Germinal center (tissue), 1 donor: ENCODE results near the gene DPP7.

Source experiments
- DNase-seq: peaks from one replicate; pipeline ENCODE4 v3.0.0; 2012; ENCODE audit warnings: mixed read lengths, low spot score

DPP7 gene

GRCh38 chr9:137088121-137088520 is 26.4 kb downstream of the DPP7 start:
- DNase-seq, result no peak

DNA sequence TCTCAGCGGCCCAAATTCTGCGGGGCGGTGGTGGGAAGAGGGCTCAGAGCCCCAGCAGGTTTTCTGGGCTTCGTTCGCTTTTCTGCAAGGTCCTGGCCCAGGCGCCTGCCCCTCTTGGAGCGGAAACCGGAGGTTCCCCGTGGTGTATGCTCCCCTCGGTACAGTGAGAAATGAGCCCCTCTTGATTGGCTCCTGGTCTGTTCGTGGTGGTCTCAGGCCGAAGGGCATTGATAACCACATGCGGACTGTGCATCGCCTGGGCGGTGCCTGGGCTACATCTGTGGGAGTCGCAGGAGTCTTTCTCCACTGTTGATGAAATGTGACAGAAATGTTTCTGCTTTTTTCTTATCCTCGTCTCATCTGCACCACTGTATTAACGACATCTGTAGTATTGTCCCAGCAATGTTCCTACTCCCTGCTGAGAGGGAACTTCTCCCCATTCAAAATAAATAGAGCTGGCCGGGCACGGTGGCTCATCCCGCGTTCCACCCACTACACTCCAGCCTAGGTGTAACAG is 27.1 kb downstream of the DPP7 start:
- peak; percentile 16 for DNase-seq

DNA sequence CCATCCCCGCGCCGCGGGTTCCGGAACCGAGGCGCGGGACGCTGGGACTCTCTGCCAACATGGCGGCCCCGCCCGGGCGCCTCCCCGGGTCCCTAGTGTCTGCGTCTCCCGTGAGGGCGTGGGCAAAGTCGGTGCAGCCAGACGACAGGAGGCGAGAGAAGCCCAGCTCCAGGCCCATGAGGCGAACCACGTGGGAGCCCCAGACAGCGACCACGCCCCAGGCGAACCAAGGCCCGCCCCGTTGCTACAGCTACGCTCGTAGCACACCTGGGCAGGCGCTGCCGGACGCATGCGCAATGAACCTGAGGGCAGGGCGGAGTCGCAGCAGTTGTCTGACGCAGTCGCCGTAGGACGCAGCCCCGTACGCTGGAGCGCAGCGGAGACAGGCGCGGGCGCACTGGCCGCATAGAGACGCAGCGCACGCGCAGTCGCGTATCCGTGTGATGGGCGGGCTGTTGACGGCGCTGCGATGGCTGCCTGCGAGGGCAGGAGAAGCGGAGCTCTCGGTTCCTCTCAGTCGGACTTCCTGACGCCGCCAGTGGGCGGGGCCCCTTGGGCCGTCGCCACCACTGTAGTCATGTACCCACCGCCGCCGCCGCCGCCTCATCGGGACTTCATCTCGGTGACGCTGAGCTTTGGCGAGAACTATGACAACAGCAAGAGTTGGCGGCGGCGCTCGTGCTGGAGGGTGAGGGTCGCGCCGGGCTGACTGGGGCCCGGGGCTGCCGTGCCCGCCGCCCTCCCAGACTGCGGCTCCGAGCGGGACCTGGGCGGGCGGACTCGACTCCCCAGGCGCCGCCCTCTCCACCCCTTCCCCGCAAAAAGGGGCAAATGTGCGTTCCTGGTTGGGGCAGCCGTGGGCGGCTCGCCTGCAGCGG is 27.8 kb downstream of the DPP7 start, which contains the start of gene MAN1B1:
Gene MAN1B1, plus strand, starts transcription at position 455 of the 878 bp plus-strand sequence. Its CDS starts 15 bp downstream, at position 470.
- peak; percentile 98 for DNase-seq

DNA sequence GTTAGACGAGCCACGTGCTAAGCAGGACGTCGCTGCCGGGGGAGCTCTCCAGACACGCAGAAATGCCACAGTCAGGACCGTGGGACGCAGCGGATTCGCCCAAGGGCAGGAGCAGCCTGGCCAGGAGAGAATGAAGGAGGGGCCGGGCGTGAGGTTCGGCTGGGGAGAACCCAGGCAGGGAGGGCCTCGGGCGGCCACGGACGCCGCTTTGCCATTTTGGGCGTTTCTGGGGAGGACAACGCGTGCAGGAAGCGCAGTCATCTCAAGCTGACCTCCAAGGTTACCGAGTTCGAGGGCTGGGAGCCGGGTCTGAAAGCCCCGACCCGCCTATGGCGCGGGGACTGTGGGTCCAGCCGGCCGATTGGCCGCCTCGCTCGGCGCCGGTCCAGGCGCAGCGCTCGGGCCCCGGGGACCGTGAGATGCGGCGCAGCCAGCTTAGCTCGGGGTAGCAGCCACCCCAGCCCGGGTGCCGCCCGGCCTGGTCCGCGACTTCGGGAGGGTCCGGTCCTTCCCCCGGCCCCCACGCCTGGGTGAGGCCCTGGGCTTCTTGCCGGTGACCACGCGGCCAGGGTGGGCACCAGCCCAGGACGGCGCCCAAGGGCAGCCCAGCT is 28.5 kb downstream of the DPP7 start:
- DNase-seq, result peak; percentile 19

- no peak for DNase-seq
Measured at GRCh38 chr9:137084526-137084925, 30.0 kb downstream of the DPP7 start.

GRCh38 chr9:137083394-137084004 is 31.0 kb downstream of the DPP7 start:
- no peak for DNase-seq

- DNase-seq, result no peak
Measured at GRCh38 chr9:137082925-137083290, 31.6 kb downstream of the DPP7 start.

- no peak for DNase-seq
Measured at GRCh38 chr9:137082222-137082924, 32.2 kb downstream of the DPP7 start.

DNA sequence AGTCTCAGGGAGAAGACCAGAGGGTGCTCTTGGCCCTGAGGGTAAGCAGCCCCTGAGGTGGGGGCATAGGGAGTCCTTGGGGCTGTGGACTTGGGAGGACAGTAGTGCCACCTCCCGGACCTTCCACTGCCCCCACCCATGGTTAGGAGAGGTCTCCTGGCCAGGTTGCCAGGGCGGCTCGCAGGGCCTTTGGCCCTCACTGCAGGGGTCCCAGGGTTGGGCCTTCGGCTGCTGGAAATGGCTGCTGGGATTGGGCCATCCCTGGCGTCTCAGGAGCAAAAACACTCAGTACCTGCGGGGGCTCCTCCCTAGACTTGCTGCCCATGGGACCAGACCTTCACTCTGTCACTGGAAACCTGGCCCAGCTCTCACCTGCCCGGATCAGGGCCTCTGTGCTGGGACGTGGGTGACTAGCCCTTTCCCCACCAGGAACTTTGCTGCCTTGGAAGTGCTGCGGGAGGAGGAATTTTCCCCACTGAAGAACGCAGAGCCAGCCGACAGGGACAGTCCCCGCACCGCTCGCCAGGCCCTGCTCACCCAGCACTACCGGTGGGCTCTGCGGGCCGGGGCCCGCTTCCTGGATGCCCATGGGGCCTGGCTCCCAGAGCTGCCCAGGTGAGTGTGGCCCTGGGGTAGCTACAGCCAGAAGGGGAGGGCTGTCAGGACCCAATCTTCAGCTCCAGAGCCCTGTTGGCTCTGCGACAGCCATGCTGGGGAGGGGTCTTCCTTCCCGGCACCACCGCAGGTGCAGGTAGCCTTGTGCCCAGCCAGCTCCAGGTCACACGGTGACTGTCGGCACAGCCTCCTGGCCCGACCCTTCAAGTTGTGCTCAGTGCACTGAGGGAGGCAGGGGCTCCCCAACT is 34.0 kb downstream of the DPP7 start:
- DNase-seq, result no peak

DNA sequence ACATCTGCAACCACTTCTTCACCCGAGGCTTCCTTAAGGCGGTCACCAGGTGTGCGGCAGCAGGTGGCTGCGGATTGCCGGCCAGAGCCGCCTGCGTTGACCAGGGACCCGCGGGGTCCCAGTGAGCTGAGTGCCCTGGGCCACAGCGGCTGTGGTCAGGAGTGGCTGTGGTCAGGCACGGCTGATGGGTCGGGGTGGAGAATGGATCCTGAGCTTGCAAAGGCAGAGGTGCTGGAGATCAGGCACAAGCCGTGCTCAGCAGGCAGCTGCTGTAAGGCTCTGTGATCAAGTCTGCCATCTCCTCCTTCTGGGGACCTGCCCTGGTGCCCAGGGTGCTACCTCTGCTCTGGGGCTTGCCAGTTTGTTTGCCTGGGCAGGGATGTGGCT is 35.1 kb downstream of the DPP7 start:
- DNase-seq, result no peak

DNA sequence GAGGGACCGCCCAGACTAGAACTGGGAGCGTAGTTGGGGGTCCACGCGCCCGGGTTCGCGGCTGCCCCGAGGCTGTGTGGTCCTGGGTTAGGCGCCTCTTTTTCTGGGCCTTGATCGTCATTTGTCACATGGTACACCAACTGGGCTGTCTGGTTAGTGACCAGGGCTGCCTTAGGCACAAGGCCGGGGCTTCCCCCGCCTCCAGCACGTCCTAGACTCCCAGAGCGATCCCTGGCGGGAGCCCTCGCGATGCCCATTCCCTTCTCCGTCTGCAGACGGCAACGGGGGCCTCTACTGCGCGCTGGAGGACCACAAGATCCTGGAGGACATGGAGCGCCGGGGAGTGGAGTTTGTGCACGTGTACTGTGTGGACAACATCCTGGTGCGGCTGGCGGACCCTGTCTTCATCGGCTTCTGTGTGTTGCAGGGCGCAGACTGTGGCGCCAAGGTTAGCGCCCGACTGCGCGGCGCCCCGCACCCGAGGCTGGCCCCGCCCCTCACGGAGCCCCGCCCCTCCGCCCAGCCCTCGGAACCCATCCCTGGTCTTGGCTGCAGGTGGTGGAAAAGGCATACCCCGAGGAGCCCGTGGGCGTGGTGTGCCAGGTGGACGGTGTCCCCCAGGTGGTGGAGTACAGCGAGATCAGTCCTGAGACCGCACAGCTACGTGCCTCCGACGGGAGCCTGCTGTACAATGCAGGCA is 35.7 kb downstream of the DPP7 start:
- no peak for DNase-seq

- DNase-seq, result peak; percentile 24
Measured at GRCh38 chr9:137077758-137078693, 36.5 kb downstream of the DPP7 start.

DNA sequence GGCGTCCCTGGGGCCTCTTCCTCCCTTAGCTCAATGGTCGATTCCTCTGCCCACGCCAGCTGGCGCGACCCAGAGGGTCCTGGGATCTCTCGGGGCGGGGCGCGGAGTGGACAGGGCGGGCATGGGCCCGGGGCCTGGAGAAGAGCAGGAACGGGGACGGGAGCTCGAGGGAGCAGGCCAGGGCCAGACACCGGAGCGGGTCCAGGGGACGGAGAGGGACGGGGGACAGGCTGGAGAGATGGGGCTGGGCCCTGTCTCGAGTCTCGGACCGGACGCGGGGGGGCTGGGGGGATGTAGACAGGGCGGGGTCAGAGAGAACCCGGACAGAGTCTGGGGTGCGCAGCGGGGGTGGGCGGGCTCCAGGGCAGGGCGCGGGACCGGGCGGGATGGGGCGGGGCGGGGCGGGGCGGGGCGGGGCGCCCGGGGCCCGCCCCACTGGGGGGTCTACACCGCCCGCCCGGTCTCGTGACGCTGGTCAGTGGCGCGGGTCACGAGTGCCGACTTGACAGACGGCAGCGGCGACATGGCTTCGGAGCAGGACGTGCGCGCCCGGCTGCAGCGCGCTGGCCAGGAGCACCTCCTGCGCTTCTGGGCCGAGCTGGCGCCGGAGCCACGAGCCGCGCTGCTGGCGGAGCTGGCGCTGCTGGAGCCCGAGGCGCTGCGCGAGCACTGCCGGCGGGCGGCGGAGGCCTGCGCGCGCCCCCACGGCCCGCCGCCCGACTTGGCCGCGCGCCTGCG is 37.4 kb downstream of the DPP7 start, which contains the start of gene UAP1L1:
Gene UAP1L1, plus strand, starts transcription at position 508 of the 738 bp plus-strand sequence. Its CDS starts 16 bp downstream, at position 524.
- peak; percentile 75 for DNase-seq

GRCh38 chr9:137076636-137077009 is 37.9 kb downstream of the DPP7 start:
- DNase-seq, result no peak

GRCh38 chr9:137075275-137075775 is 39.2 kb downstream of the DPP7 start:
- no peak for DNase-seq

DNA sequence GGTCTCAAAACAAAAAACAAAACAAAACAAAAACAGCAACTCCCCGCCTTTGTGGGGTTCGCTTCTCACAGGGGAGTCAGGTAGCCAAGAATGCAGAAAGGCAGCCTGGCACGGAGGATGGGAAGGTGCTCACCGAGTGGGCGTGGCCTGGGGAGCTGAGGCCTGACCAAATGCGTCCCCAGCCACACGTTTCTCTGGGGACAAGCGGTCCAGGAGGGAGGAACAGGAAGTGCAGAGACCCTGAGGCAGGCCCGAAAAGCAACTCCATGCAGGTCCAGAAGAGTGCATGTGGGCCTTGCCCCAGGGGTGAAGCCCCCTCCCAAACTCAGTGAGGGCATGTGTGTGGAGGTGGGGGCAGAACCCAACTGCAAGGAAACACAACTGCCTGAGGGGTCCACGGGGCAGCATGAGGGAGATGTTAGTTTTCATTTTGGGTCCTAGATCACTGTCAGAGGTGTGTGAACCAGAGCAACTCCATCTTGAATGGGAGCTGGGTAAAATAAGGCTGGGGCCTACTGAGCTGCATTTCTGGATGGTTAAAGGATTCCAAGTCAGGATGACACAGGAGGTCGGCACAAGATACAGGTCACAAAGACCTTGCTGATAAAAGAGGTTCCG is 39.8 kb downstream of the DPP7 start:
- DNase-seq, result peak; percentile 59

DNA sequence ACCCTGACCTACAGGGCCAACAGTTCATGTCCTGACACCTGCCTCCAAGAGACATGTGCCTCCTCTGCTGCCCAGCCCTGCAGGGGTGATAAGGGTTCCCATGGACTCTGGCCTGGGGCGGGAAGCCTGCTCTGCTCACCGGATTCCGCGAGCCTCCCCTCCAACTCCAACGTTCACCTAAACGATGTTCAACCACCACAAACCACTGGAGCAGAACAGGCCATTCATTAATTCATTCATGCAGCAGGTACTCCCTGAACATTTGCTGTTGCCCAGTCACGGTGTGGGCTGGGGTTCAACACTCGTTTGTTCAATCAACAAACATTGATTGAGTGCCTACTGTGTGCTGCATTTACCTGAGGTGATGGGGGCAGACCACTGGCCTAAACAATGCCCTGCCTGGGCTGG is 40.5 kb downstream of the DPP7 start:
- no peak for DNase-seq

- no peak for DNase-seq
Measured at GRCh38 chr9:137071282-137071681, 43.3 kb downstream of the DPP7 start.
